BJ (cell line): ENCODE measurements around the gene WWOX. TPM values are rescaled to one million over a fixed set of nuclear protein-coding genes. Genes with fewer than 3 reads are reported as not detected.

Source experiments
- CTCF ChIA-PET: fragments of 350-600 bp; formaldehyde crosslinking; extraction: SDS; loops from one replicate; lab custom pipeline; 2021; ENCODE audit warnings: antibody characterized with exemption, inconsistent platforms; lab: Yijun Ruan, JAX
- POLR2A ChIA-PET: fragments of 300-600 bp; sonication (Branson Sonifier 250); formaldehyde crosslinking; extraction: SDS; loops from one replicate; lab custom pipeline; 2021; ENCODE audit warnings: antibody characterized with exemption; lab: Charles Lee
- DNase-seq: peaks from one replicate; pipeline ENCODE4 v3.0.0-alpha.2; 2011; ENCODE audit warnings: low read depth
- H3K27me3 ChIP-seq: 2 replicates; pipeline ENCODE4 v1.6.0; 2011; ENCODE audit warnings: low read length; ENCODE audit not compliant: control insufficient read depth, insufficient read depth
- H3K36me3 ChIP-seq: 2 replicates; pipeline ENCODE4 v1.5.1; 2011; ENCODE audit warnings: low read length; ENCODE audit not compliant: control insufficient read depth, insufficient read depth
- H3K4me3 ChIP-seq: 2 replicates; pipeline ENCODE4 v1.5.1; 2011; ENCODE audit warnings: low read depth, mild to moderate bottlenecking, control low read depth, low read length
- polyA plus RNA-seq: library from polyadenylated mRNA; depleted of rRNA; stranded (reverse); fragments of >200 nt; gene quantifications from 2 replicates; pipeline ENCODE4 v1.2.3, GENCODE V29; 2011
- TF ChIP-seq, protein P1 (sequence below): IDR thresholded peaks from 2 replicates; pipeline ENCODE4 v1.5.1; 2011; ENCODE audit warnings: low read depth, mild to moderate bottlenecking, control low read depth, inconsistent platforms, low read length, moderate library complexity; ENCODE audit not compliant: insufficient read depth

The WWOX gene
- polyA plus RNA-seq, 1 experiment = 3.1 TPM

DNA sequence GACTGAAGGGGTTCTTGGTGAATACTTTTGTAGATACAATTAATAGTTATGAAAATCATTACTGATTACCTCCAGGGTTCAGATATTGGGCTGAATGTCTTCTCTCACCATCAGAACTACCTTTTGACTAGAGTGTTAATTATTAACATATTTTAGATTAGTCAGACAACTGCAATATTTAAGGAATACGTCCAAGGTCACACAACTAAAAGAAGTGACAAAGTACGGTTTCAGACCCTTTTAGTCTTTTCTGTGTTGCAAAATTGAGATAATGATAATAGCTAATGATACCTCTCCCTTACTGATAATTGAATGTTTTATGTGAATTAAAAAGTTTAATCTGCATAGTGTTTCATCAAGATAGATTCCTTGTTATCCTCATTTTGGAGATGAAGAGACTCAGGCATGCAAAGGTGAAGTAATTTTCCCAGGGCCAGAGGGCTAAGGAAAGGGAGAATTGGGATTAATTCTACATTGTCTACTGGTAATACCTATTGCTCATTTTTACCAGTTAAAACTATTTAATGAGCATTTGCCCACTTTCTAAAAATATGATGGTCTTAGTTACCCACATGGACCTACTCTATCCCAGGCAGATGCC is 107.3 kb downstream of the WWOX start:
- DNase-seq = no peak
- Histone ChIP-seq H3K36me3 (no peaks in the 10 kb centered on the region), H3K27me3 (no peaks in the 10 kb centered on the region), H3K4me3 (no peak overlapping the region)
- TF ChIP-seq, protein P1, sequence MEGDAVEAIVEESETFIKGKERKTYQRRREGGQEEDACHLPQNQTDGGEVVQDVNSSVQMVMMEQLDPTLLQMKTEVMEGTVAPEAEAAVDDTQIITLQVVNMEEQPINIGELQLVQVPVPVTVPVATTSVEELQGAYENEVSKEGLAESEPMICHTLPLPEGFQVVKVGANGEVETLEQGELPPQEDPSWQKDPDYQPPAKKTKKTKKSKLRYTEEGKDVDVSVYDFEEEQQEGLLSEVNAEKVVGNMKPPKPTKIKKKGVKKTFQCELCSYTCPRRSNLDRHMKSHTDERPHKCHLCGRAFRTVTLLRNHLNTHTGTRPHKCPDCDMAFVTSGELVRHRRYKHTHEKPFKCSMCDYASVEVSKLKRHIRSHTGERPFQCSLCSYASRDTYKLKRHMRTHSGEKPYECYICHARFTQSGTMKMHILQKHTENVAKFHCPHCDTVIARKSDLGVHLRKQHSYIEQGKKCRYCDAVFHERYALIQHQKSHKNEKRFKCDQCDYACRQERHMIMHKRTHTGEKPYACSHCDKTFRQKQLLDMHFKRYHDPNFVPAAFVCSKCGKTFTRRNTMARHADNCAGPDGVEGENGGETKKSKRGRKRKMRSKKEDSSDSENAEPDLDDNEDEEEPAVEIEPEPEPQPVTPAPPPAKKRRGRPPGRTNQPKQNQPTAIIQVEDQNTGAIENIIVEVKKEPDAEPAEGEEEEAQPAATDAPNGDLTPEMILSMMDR = no peak
- CTCF ChIA-PET = interaction anchor here (0.6 kb wide), 1 partner anchor 198 kb away, joined by 3 read pairs; no protein-coding TSS in a partner anchor
- POLR2A ChIA-PET = no interaction called here

DNA sequence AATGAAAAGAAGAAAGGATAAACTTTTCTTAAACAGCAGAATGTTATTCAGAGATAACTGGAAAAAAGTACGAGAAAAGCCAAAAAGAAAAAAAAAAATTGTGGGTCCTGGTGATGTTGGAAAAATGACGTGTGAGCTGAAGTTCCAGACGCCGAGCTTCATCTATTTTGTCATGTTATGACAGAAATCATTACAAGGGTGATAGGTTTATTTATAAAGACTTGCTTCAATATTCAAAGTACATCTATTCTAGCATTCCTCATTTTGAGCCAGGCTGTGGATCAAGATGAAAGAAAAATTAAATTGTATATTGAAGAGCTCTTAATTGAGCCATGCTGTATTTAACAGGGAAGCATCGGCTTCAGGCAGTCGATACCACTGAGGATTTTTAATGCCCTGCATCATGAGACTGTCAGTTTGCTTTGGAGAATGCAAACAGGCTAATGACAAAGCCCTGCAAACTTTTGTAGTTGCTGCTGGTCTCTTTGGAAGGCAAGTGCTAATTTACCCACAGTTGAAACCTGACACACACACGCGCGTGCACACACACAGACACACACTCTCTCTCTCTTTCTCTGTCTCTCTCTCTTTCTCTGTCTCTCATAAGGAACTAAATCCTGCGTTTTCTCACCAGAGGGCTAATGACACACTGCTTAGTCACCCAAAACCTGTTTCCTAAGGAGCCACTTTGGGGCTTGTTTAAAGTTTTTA is 110.7 kb downstream of the WWOX start:
- Histone ChIP-seq H3K4me3 (no peak overlapping the region), H3K36me3 (no peaks in the 10 kb centered on the region), H3K27me3 (no peaks in the 10 kb centered on the region)
- TF ChIP-seq, protein P1 = no peak
- ChIA-PET POLR2A (no interaction called here), CTCF (no interaction called here)
- no peak for DNase-seq

DNA sequence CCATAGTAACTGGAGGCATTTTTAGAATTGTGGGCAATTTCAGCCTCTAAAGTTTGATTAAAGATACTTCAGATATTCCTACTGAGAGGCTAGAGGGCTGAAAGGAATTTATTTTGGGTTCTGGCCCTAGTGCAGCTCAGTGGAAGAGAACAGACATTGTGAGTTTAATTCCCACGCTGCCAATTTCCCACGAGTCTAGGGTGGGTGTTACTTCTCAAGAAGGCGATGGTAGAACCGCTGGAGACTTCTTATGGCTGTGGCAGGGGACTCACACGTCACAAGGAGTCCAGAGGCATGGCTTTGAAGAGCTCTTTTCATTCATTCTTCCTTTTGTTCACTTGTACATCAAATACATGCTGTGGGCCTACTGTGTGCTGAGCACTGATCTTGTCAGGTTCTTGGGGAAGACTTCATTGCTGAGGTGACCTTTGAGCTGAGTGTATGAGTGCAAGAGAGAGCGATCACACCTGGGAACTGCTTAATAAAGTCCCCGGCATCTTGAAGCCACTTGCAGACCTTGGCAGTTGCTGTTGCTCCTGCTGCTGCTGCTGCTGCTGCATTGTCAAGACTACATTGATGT is 111.7 kb downstream of the WWOX start:
- no peak overlapping the region for H3K4me3 ChIP-seq
- no peaks in the 10 kb centered on the region for H3K36me3 ChIP-seq
- TF ChIP-seq, protein P1 = no peak
- H3K27me3 ChIP-seq = no peaks in the 10 kb centered on the region
- CTCF ChIA-PET = no interaction called here
- no peak for DNase-seq
- POLR2A ChIA-PET = no interaction called here

DNA sequence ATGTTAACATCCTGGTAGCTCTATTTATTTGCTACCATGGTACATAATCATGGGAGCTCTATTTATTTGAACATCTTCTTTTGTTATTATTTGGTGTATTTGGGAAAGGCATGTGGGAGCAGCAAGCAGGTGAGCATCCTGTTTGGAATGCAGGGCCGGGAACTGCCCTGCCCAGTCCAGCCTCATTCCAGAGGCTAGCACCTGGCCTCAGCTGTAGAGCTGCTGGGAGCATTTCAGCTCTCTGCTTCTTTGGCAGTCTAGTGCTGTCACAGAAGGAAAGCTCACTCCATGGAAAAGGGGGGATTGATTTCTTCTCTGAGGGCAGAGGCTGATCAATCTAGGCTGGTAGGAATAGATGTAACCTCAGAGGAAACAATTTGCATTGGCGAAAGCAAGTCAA is 112.5 kb downstream of the WWOX start:
- CTCF ChIA-PET = no interaction called here
- DNase-seq = no peak
- TF ChIP-seq, protein P1 = no peak
- Histone ChIP-seq H3K36me3 (no peaks in the 10 kb centered on the region), H3K27me3 (no peaks in the 10 kb centered on the region), H3K4me3 (no peak overlapping the region)
- POLR2A ChIA-PET = no interaction called here

DNA sequence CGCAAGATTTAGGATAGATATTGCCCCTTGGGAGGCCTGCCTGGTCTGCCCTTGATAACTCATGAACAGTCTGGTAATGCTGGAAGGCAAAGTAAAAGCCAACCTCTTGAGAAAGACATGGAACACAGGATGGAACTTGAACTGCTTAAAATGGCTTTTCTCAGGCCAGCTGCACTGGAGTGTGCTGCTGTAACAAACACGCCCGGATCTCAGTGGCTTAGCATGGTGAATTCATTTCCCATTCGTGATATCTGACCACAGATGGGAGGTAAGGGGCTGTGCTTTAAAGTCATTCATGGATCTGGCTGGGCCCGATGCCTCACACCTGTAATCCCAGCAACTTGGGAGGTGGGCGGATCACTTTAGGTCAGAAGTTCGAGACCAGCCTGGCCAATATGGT is 113.2 kb downstream of the WWOX start:
- ChIA-PET POLR2A (no interaction called here), CTCF (no interaction called here)
- TF ChIP-seq, protein P1 = no peak
- H3K4me3 ChIP-seq = no peak overlapping the region
- no peaks in the 10 kb centered on the region for H3K27me3 ChIP-seq
- H3K36me3 ChIP-seq = no peaks in the 10 kb centered on the region
- DNase-seq = no peak
